H1 (cell line): ENCODE measurements around the gene ZNF625. TPM values are rescaled to one million over a fixed set of nuclear protein-coding genes. Genes with fewer than 3 reads are reported as not detected.

ENCODE experiments used
- BRCA1 ChIP-seq: IDR thresholded peaks from 2 replicates; pipeline ENCODE4 v1.6.1; 2012; ENCODE audit warnings: low read depth, low read length, improper control_type of control experiment
- CREB1 ChIP-seq: IDR thresholded peaks from 2 replicates; pipeline ENCODE4 v1.6.1; 2012; ENCODE audit warnings: inconsistent platforms
- CTCF ChIP-seq, 3 experiments: IDR thresholded peaks; 1 replicate in 2 of 3; 2 replicates in 1 of 3; pipeline versions ENCODE4 v1.5.1 to v1.6.1; 2011; ENCODE audit warnings: low read length in 3 of 3, mild to moderate bottlenecking in 3 of 3, inconsistent platforms in 2 of 3, low read depth in 1 of 3, moderate library complexity in 1 of 3; ENCODE audit not compliant: insufficient read depth in 1 of 3; ENCODE audit errors: control extremely low read depth in 1 of 3
- EGR1 ChIP-seq: IDR thresholded peaks from 2 replicates; pipeline ENCODE4 v1.6.1; 2011; ENCODE audit warnings: low read depth, low read length, borderline replicate concordance
- KDM1A ChIP-seq: fragments of 200-600, 300-600 bp; sonication (generic); IDR thresholded peaks from 2 replicates; pipeline ENCODE4 v1.7.1; 2016; ENCODE audit warnings: mild to moderate bottlenecking, low read length, borderline replicate concordance
- NRF1 ChIP-seq: IDR thresholded peaks from 2 replicates; pipeline ENCODE4 v1.6.1; 2011; ENCODE audit warnings: mild to moderate bottlenecking, low read depth, low read length, improper control_type of control experiment
- PHF8 ChIP-seq: fragments of 200-600 bp; sonication (generic); conservative IDR thresholded peaks from 2 replicates; pipeline ENCODE4 v1.7.1; 2012; ENCODE audit warnings: low read depth, mild to moderate bottlenecking, inconsistent platforms, low read length, moderate library complexity
- POLR2AphosphoS5 ChIP-seq: IDR thresholded peaks from 2 replicates; pipeline ENCODE4 v1.6.1; 2011; ENCODE audit warnings: low read depth, low read length
- SIN3A ChIP-seq, 2 experiments: IDR thresholded peaks in 1 of 2; conservative IDR thresholded peaks in 1 of 2; 2 replicates each; pipeline ENCODE4 v1.6.1; 2011 to 2012; ENCODE audit warnings: low read length in 2 of 2, improper control_type of control experiment in 1 of 2, low read depth in 1 of 2, mild to moderate bottlenecking in 1 of 2
- SUZ12 ChIP-seq: fragments of 200-600 bp; sonication (generic); IDR thresholded peaks from 2 replicates; pipeline ENCODE4 v1.6.1; 2012; ENCODE audit warnings: mild to moderate bottlenecking, inconsistent platforms, low read length, moderate library complexity, mixed read lengths
- TAF1 ChIP-seq: IDR thresholded peaks from 2 replicates; pipeline ENCODE4 v1.6.1; 2011; ENCODE audit warnings: mild to moderate bottlenecking, low read depth, low read length
- polyA plus RNA-seq, 7 experiments: library from polyadenylated mRNA; depleted of rRNA in 3 of 7; stranded (reverse) in 5 of 7; unstranded in 2 of 7; fragments of >200 nt in 5 of 7; fragments of 200-250 nt in 2 of 7; gene quantifications; 1 replicate in 5 of 7; 2 replicates in 1 of 7; 4 replicates in 1 of 7; pipeline versions ENCODE4 v1.2.1 to v1.2.3, GENCODE V29; 2011 to 2013; ENCODE audit warnings: missing spikeins in 2 of 7, mixed read lengths in 2 of 7
- total RNA-seq: library from RNA; stranded (reverse); fragmentation: NEBNext Ultra II Directional; extraction: Animal tissue kit (Norgen Biotek cat#: 25700); gene quantifications from 2 replicates; pipeline ENCODE4 v1.2.1, GENCODE V29; 2021

The ZNF625 gene
- total and polyA plus RNA-seq, 2 of the 8 experiments (the other 6 are each of a cell fraction or from before 2014, with no cell fraction given): 2.5 to 26.8 TPM

GRCh38 chr19:12140545-12141404 is 15.8 kb downstream of the ZNF625 start (continued):
- no peak for TF ChIP-seq TAF1
- TF ChIP-seq CTCF (IDR thresholded peaks at IDR 0.05; ENCODE audit: control extremely low read depth in 1 of 3, insufficient read depth in 1 of 3, low read depth in 1 of 3, low read length in 3 of 3): peak; percentile 83 to 98 (median 89)
- no peak for TF ChIP-seq NRF1
- TF ChIP-seq KDM1A: no peak
- TF ChIP-seq SUZ12: no peak
- no peak for TF ChIP-seq PHF8
- TF ChIP-seq SIN3A (conservative IDR thresholded peaks at IDR 0.05 in 1 of 2, IDR thresholded peaks at IDR 0.05 in 1 of 2; ENCODE audit: low read depth in 1 of 2, low read length in 2 of 2): peak in 1 of 2 experiments; percentile 70; a peak in 1 of 4 replicates
- TF ChIP-seq BRCA1: 0 out of 2 replicates have a peak, but pooled peaks have one; percentile 25
- peak; percentile 15; the same call in 1 of the 2 replicates for TF ChIP-seq POLR2AphosphoS5
- TF ChIP-seq EGR1: no peak
- TF ChIP-seq CREB1: peak; percentile 37; the same call in 1 of the 2 replicates
